HG03354 (cell line): ENCODE measurements around the gene UQCR10.
"Not testable (repeated sequence)": the region's sequence is repeated elsewhere in the genome, so short reads cannot be mapped to it uniquely, and the experiment has no call there.

ENCODE experiments used
- ATAC-seq: cut with Tn5 transposase; IDR thresholded peaks from one replicate; pipeline ENCODE4 v1.9.1; 2021; ENCODE audit warnings: mild to moderate bottlenecking; ENCODE audit not compliant: unreplicated experiment, poor library complexity, severe bottlenecking

Gene UQCR10

GRCh38 chr22:29735416-29735815 is 31.8 kb upstream of the UQCR10 start:
- ATAC-seq, result no peak

- ATAC-seq, result no peak
Observed at GRCh38 chr22:29737251-29738117, 29.7 kb upstream of the UQCR10 start.

- no peak for ATAC-seq
Observed at GRCh38 chr22:29738118-29738815, 28.9 kb upstream of the UQCR10 start.

- no peak for ATAC-seq
Observed at GRCh38 chr22:29739346-29739875, 27.8 kb upstream of the UQCR10 start.

GRCh38 chr22:29740216-29740615 is 27.0 kb upstream of the UQCR10 start:
- ATAC-seq, result no peak

GRCh38 chr22:29741926-29742325 is 25.2 kb upstream of the UQCR10 start:
- ATAC-seq, result no peak

GRCh38 chr22:29742326-29742725 is 24.8 kb upstream of the UQCR10 start:
- ATAC-seq, result no peak

- ATAC-seq, result no peak
Observed at GRCh38 chr22:29744902-29745301, 22.3 kb upstream of the UQCR10 start.

- ATAC-seq, result no peak
Observed at GRCh38 chr22:29747832-29748231, 19.3 kb upstream of the UQCR10 start.

- no peak for ATAC-seq
Observed at GRCh38 chr22:29748248-29748893, 18.8 kb upstream of the UQCR10 start.

GRCh38 chr22:29750029-29750428 is 17.1 kb upstream of the UQCR10 start:
- ATAC-seq, result no peak

GRCh38 chr22:29750559-29751538 is 16.3 kb upstream of the UQCR10 start:
- no peak for ATAC-seq

- no peak for ATAC-seq
Observed at GRCh38 chr22:29751669-29752068, 15.5 kb upstream of the UQCR10 start.

- no peak for ATAC-seq
Observed at GRCh38 chr22:29753808-29754657, 13.1 kb upstream of the UQCR10 start.

GRCh38 chr22:29754658-29755395 is 12.3 kb upstream of the UQCR10 start:
- ATAC-seq, result not testable (repeated sequence)

GRCh38 chr22:29755889-29756288 is 11.3 kb upstream of the UQCR10 start:
- no peak for ATAC-seq

GRCh38 chr22:29756341-29756740 is 10.8 kb upstream of the UQCR10 start:
- ATAC-seq, result no peak

GRCh38 chr22:29757096-29757495 is 10.1 kb upstream of the UQCR10 start:
- no peak for ATAC-seq
